HCT116 (cell line): ENCODE results near the gene PRDM8.

Source experiments
- EGR1 ChIP-seq: IDR thresholded peaks from 2 replicates; pipeline ENCODE4 v1.6.1; 2012; ENCODE audit warnings: low read depth
- EZH2 ChIP-seq: fragments of 200-600 bp; sonication (generic); IDR thresholded peaks from 2 replicates; pipeline ENCODE4 v1.6.1; 2017; ENCODE audit warnings: antibody characterized with exemption, mixed run types
- POLR2A ChIP-seq: IDR thresholded peaks from 2 replicates; pipeline ENCODE4 v1.7.0; 2011; ENCODE audit warnings: borderline replicate concordance; ENCODE audit not compliant: insufficient read depth, insufficient read length; ENCODE audit errors: extremely low read depth
- POLR2AphosphoS5 ChIP-seq: IDR thresholded peaks from 2 replicates; pipeline ENCODE4 v1.6.1; 2011; ENCODE audit warnings: mild to moderate bottlenecking, low read depth, low read length, moderate library complexity
- RAD21 ChIP-seq: IDR thresholded peaks from 2 replicates; pipeline ENCODE4 v1.6.1; 2012; ENCODE audit warnings: low read depth, mild to moderate bottlenecking
- REST ChIP-seq: IDR thresholded peaks from 2 replicates; pipeline ENCODE4 v1.6.1; 2012; ENCODE audit warnings: low read depth
- SRF ChIP-seq: IDR thresholded peaks from 2 replicates; pipeline ENCODE4 v1.6.1; 2012; ENCODE audit warnings: low read depth
- TCF7L2 ChIP-seq: IDR thresholded peaks from 2 replicates; pipeline ENCODE4 v1.7.0; 2011; ENCODE audit warnings: borderline replicate concordance, inconsistent platforms; ENCODE audit not compliant: insufficient read depth, insufficient read length; ENCODE audit errors: extremely low read depth
- YY1 ChIP-seq: IDR thresholded peaks from 2 replicates; pipeline ENCODE4 v1.6.1; 2011; ENCODE audit warnings: low read length, low read depth, moderate library complexity, mild to moderate bottlenecking; ENCODE audit not compliant: insufficient replicate concordance; ENCODE audit errors: extremely low read depth
- ZFX ChIP-seq: fragments of 450-650 bp; IDR thresholded peaks from 2 replicates; pipeline ENCODE4 v1.6.1; 2017
- TF ChIP-seq, protein P1 (sequence below), 3 experiments: fragments of 200-600 bp in 1 of 3; sonication (generic) in 1 of 3; IDR thresholded peaks in 2 of 3; conservative IDR thresholded peaks in 1 of 3; 2 replicates each; pipeline ENCODE4 v1.5.1; 2012 to 2017; ENCODE audit warnings: low read depth in 2 of 3, low read length in 2 of 3, antibody characterized with exemption in 1 of 3, borderline replicate concordance in 1 of 3, control low read depth in 1 of 3, mild to moderate bottlenecking in 1 of 3, mixed read lengths in 1 of 3, mixed run types in 1 of 3, moderate library complexity in 1 of 3; ENCODE audit not compliant: insufficient read depth in 1 of 3
- TF ChIP-seq, protein P2 (sequence below): IDR thresholded peaks from 2 replicates; pipeline ENCODE4 v1.6.1; 2012

DNA sequence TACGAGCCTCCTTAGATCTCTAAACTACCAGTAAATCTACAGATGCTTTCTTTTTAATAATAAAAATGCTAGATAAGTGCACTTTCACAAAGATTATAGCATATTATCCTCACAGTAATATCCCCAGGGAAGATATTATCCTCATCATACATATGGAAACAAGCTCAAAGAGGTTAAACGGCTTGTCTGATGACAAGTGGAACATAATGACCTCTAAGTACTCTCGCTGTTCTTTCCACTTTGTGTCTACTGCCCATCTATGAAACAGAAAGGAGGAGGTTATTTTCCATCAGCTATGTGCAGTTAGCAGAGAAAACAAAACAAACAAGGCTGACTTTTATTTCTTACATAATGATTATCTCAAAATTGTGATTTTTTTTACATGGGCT is 42.8 kb upstream of the PRDM8 start:
- TF ChIP-seq, protein P1, sequence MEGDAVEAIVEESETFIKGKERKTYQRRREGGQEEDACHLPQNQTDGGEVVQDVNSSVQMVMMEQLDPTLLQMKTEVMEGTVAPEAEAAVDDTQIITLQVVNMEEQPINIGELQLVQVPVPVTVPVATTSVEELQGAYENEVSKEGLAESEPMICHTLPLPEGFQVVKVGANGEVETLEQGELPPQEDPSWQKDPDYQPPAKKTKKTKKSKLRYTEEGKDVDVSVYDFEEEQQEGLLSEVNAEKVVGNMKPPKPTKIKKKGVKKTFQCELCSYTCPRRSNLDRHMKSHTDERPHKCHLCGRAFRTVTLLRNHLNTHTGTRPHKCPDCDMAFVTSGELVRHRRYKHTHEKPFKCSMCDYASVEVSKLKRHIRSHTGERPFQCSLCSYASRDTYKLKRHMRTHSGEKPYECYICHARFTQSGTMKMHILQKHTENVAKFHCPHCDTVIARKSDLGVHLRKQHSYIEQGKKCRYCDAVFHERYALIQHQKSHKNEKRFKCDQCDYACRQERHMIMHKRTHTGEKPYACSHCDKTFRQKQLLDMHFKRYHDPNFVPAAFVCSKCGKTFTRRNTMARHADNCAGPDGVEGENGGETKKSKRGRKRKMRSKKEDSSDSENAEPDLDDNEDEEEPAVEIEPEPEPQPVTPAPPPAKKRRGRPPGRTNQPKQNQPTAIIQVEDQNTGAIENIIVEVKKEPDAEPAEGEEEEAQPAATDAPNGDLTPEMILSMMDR (IDR thresholded peaks at IDR 0.05 in 2 of 3, conservative IDR thresholded peaks at IDR 0.05 in 1 of 3; ENCODE audit: borderline replicate concordance in 1 of 3, insufficient read depth in 1 of 3, low read depth in 2 of 3, low read length in 2 of 3), result no peak
- TF ChIP-seq EZH2 (no peak), POLR2AphosphoS5 (no peak), POLR2A (no peak), YY1 (no peak), REST (no peak), SRF (no peak), TCF7L2 (no peak), EGR1 (no peak), RAD21 (no peak), ZFX (no peak)
- TF ChIP-seq, protein P2, sequence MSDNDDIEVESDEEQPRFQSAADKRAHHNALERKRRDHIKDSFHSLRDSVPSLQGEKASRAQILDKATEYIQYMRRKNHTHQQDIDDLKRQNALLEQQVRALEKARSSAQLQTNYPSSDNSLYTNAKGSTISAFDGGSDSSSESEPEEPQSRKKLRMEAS, result no peak
